ENCODE results near the gene LGALS9.

LGALS9 gene

GRCh38 chr17:27630607-27631410 is at the start of gene LGALS9:
TSS of gene LGALS9 (plus strand) at chr17:27631188. CDS start at chr17:27631266, 78 bp downstream.
- no peak for TF ChIP-seq CTCF (IDR thresholded peaks at IDR 0.05; ENCODE audit: low read depth, low read length)
- no peak for DNase-seq
- Histone ChIP-seq H3K4me3 (ENCODE audit: low read depth, low read length) (no peak within 1 kb of the TSS), H3K36me3 (peaks cover 5% of the 10 kb centered on the region), H3K9me3 (ENCODE audit: severe bottlenecking) (no peaks in the 10 kb centered on the region), H3K27ac (no peak within 1 kb of the TSS), H3K27me3 (ENCODE audit: insufficient read depth, low read depth, severe bottlenecking) (no peaks in the 10 kb centered on the region)

GRCh38 chr17:27582696-27583095 is 48.3 kb upstream of the LGALS9 start:
- H3K27me3 ChIP-seq (ENCODE audit: insufficient read depth, low read depth, severe bottlenecking) = no peaks in the 10 kb centered on the region
- no peak overlapping the region for H3K27ac ChIP-seq
- DNase-seq = no peak
- TF ChIP-seq CTCF (IDR thresholded peaks at IDR 0.05; ENCODE audit: low read depth, low read length) = no peak
- H3K36me3 ChIP-seq = peaks cover 33% of the 10 kb centered on the region
- no peaks in the 10 kb centered on the region for H3K9me3 ChIP-seq (ENCODE audit: severe bottlenecking)
- H3K4me3 ChIP-seq (ENCODE audit: low read depth, low read length) = no peak overlapping the region

- TF ChIP-seq CTCF (IDR thresholded peaks at IDR 0.05; ENCODE audit: low read depth, low read length) = no peak
- Histone ChIP-seq H3K36me3 (peaks cover 37% of the 10 kb centered on the region), H3K9me3 (ENCODE audit: severe bottlenecking) (no peaks in the 10 kb centered on the region), H3K4me3 (ENCODE audit: low read depth, low read length) (no peak overlapping the region), H3K27ac (no peak overlapping the region), H3K27me3 (ENCODE audit: insufficient read depth, low read depth, severe bottlenecking) (no peaks in the 10 kb centered on the region)
- DNase-seq = no peak
These were observed 45.8 kb upstream of the LGALS9 start for GRCh38 chr17:27585153-27585681.

GRCh38 chr17:27585792-27586191 is 45.2 kb upstream of the LGALS9 start:
- no peak overlapping the region for H3K27ac ChIP-seq
- no peak for DNase-seq
- no peak for TF ChIP-seq CTCF (IDR thresholded peaks at IDR 0.05; ENCODE audit: low read depth, low read length)
- H3K36me3 ChIP-seq = peaks cover 37% of the 10 kb centered on the region
- H3K27me3 ChIP-seq (ENCODE audit: insufficient read depth, low read depth, severe bottlenecking) = no peaks in the 10 kb centered on the region
- no peak overlapping the region for H3K4me3 ChIP-seq (ENCODE audit: low read depth, low read length)
- H3K9me3 ChIP-seq (ENCODE audit: severe bottlenecking) = no peaks in the 10 kb centered on the region

- no peak for TF ChIP-seq CTCF (IDR thresholded peaks at IDR 0.05; ENCODE audit: low read depth, low read length)
- H3K27me3 ChIP-seq (ENCODE audit: insufficient read depth, low read depth, severe bottlenecking) = no peaks in the 10 kb centered on the region
- H3K4me3 ChIP-seq (ENCODE audit: low read depth, low read length) = no peak overlapping the region
- H3K36me3 ChIP-seq = peaks cover 37% of the 10 kb centered on the region
- no peak for DNase-seq
- H3K9me3 ChIP-seq (ENCODE audit: severe bottlenecking) = no peaks in the 10 kb centered on the region
- H3K27ac ChIP-seq = no peak overlapping the region
These were observed 44.7 kb upstream of the LGALS9 start for GRCh38 chr17:27586203-27586721.
